ENCODE measurements around the gene RHOBTB1.

Gene RHOBTB1

DNA sequence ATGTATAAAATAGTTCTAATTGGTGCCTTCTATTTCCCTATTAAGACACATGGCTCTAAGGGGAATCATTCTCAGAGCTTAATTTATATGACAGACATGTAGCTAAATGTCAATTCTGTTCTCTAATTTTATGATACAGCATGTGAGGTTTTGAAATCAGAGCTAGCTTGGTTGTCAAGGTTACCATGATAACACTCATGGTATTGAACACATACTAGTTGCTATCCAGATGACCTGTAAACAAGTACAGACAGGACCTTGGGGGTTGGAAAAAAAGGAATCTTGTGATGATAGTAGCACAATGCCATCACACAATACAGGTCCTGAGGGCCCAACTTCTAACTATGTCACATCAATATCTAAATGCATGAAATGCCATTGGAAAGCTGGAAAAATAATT, 49.2 kb downstream of the RHOBTB1 start:
- no peak for TF ChIP-seq ZNF10 (tag by site-specific recombination; IDR thresholded peaks at IDR 0.05)
- no peak for TF ChIP-seq ZNF23 (tag by site-specific recombination; IDR thresholded peaks at IDR 0.05; ENCODE audit: borderline replicate concordance)
- TF ChIP-seq MEIS1 (CRISPR knock-in tag; IDR thresholded peaks at IDR 0.05; ENCODE audit: borderline replicate concordance), result no peak
- no peak for TF ChIP-seq ZNF560 (tag by site-specific recombination; IDR thresholded peaks at IDR 0.05; ENCODE audit: borderline replicate concordance)
- TF ChIP-seq, protein P1, sequence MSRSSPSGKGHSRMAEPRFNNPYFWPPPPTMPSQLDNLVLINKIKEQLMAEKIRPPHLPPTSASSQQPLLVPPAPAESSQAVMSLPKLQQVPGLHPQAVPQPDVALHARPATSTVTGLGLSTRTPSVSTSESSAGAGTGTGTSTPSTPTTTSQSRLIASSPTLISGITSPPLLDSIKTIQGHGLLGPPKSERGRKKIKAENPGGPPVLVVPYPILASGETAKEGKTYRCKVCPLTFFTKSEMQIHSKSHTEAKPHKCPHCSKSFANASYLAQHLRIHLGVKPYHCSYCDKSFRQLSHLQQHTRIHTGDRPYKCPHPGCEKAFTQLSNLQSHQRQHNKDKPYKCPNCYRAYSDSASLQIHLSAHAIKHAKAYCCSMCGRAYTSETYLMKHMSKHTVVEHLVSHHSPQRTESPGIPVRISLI (tag by site-specific recombination; IDR thresholded peaks at IDR 0.05), result no peak
- TF ChIP-seq ZNF404 (tag by site-specific recombination; IDR thresholded peaks at IDR 0.05), result no peak
- no peak for TF ChIP-seq ZBTB7A (tag by site-specific recombination; IDR thresholded peaks at IDR 0.05; ENCODE audit: low read depth)
- no peak for TF ChIP-seq ZNF473 (tag by site-specific recombination; IDR thresholded peaks at IDR 0.05)
- no peak for TF ChIP-seq ZBTB21 (tag by site-specific recombination; IDR thresholded peaks at IDR 0.05)
- TF ChIP-seq ZNF184 (tag by site-specific recombination; IDR thresholded peaks at IDR 0.05), result no peak
- no peak for TF ChIP-seq ZNF48 (tag by site-specific recombination; IDR thresholded peaks at IDR 0.05)
- no peak for TF ChIP-seq KLF9 (tag by site-specific recombination; IDR thresholded peaks at IDR 0.05; ENCODE audit: low read depth)
- no peak for TF ChIP-seq ZNF561 (tag by site-specific recombination; IDR thresholded peaks at IDR 0.05; ENCODE audit: borderline replicate concordance)
- TF ChIP-seq, protein P2, sequence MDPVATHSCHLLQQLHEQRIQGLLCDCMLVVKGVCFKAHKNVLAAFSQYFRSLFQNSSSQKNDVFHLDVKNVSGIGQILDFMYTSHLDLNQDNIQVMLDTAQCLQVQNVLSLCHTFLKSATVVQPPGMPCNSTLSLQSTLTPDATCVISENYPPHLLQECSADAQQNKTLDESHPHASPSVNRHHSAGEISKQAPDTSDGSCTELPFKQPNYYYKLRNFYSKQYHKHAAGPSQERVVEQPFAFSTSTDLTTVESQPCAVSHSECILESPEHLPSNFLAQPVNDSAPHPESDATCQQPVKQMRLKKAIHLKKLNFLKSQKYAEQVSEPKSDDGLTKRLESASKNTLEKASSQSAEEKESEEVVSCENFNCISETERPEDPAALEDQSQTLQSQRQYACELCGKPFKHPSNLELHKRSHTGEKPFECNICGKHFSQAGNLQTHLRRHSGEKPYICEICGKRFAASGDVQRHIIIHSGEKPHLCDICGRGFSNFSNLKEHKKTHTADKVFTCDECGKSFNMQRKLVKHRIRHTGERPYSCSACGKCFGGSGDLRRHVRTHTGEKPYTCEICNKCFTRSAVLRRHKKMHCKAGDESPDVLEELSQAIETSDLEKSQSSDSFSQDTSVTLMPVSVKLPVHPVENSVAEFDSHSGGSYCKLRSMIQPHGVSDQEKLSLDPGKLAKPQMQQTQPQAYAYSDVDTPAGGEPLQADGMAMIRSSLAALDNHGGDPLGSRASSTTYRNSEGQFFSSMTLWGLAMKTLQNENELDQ (tag by site-specific recombination; IDR thresholded peaks at IDR 0.05; ENCODE audit: low read depth), result no peak
- no peak for TF ChIP-seq GLI4 (tag by site-specific recombination; IDR thresholded peaks at IDR 0.05)
- CTCF ChIA-PET, result interaction anchor here (3.6 kb wide), 1 partner anchor 11 kb away, joined by 16 read pairs; no protein-coding TSS in a partner anchor
- POLR2A ChIA-PET, result no interaction called here
- Histone ChIP-seq H3K4me1 (ENCODE audit: control insufficient read depth, insufficient read depth, low read length) (peaks cover 20% of the 10 kb centered on the region), H3K36me3 (ENCODE audit: control insufficient read depth in 2 of 2, insufficient read depth in 1 of 2, low read length in 2 of 2) (no peaks in the 10 kb centered on the region; a peak in 1 of 3 replicates), H3K27ac (ENCODE audit: extremely low read depth, low read depth, low read length) (no peak overlapping the region), H3K4me3 (ENCODE audit: low read depth, low read length) (no peak overlapping the region), H3K9me3 (ENCODE audit: control insufficient read depth, insufficient read depth, low read depth, low read length) (no peaks in the 10 kb centered on the region)

DNA sequence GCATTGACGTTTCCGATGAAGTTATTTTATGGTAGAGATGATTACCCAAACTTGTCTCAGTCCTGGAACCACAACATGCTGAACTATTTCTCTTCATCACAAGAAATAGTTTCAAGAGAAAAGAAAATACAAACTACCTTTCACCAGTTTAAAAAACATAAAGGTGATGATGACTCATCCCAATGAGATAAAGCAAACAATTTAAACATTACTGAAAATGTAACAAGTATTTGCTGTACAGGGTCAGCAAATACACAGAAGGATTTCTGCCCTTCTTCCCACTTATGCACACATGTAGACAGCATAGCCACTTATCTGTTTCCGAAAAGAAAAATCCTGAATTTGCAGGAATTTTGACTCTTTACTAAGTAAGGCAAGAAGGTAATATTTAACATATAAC, 50.8 kb downstream of the RHOBTB1 start:
- peaks cover 0 to 3% of the 10 kb centered on the region in 2 experiments; a peak in 2 of 3 replicates for H3K36me3 ChIP-seq (ENCODE audit: control insufficient read depth in 2 of 2, insufficient read depth in 1 of 2, low read length in 2 of 2)
- ChIA-PET CTCF (interaction anchor here (0.5 to 3.6 kb wide), 2 partner anchors 9 to 50 kb away, joined by 4 to 16 read pairs; no protein-coding TSS in a partner anchor), POLR2A (interaction anchor here (0.7 kb wide), 1 partner anchor 56 kb away, joined by 3 read pairs; no protein-coding TSS in a partner anchor)
- H3K9me3 ChIP-seq (ENCODE audit: control insufficient read depth, insufficient read depth, low read depth, low read length), result no peaks in the 10 kb centered on the region
- H3K4me3 ChIP-seq (ENCODE audit: low read depth, low read length), result no peak overlapping the region
- TF ChIP-seq, protein P3, sequence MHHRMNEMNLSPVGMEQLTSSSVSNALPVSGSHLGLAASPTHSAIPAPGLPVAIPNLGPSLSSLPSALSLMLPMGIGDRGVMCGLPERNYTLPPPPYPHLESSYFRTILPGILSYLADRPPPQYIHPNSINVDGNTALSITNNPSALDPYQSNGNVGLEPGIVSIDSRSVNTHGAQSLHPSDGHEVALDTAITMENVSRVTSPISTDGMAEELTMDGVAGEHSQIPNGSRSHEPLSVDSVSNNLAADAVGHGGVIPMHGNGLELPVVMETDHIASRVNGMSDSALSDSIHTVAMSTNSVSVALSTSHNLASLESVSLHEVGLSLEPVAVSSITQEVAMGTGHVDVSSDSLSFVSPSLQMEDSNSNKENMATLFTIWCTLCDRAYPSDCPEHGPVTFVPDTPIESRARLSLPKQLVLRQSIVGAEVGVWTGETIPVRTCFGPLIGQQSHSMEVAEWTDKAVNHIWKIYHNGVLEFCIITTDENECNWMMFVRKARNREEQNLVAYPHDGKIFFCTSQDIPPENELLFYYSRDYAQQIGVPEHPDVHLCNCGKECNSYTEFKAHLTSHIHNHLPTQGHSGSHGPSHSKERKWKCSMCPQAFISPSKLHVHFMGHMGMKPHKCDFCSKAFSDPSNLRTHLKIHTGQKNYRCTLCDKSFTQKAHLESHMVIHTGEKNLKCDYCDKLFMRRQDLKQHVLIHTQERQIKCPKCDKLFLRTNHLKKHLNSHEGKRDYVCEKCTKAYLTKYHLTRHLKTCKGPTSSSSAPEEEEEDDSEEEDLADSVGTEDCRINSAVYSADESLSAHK (tag by site-specific recombination; IDR thresholded peaks at IDR 0.05), result no peak
- TF ChIP-seq, protein P4, sequence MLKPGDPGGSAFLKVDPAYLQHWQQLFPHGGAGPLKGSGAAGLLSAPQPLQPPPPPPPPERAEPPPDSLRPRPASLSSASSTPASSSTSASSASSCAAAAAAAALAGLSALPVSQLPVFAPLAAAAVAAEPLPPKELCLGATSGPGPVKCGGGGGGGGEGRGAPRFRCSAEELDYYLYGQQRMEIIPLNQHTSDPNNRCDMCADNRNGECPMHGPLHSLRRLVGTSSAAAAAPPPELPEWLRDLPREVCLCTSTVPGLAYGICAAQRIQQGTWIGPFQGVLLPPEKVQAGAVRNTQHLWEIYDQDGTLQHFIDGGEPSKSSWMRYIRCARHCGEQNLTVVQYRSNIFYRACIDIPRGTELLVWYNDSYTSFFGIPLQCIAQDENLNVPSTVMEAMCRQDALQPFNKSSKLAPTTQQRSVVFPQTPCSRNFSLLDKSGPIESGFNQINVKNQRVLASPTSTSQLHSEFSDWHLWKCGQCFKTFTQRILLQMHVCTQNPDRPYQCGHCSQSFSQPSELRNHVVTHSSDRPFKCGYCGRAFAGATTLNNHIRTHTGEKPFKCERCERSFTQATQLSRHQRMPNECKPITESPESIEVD (tag by site-specific recombination; IDR thresholded peaks at IDR 0.05), result peak; percentile 41
- no peak for TF ChIP-seq ZNF433 (tag by site-specific recombination; IDR thresholded peaks at IDR 0.05; ENCODE audit: low read depth)
- H3K4me1 ChIP-seq (ENCODE audit: control insufficient read depth, insufficient read depth, low read length), result peaks cover 20% of the 10 kb centered on the region
- no peak overlapping the region for H3K27ac ChIP-seq (ENCODE audit: extremely low read depth, low read depth, low read length)

All from HEK293 (cell line).